ENCODE measurements around the gene LIPC.

Gene LIPC

DNA sequence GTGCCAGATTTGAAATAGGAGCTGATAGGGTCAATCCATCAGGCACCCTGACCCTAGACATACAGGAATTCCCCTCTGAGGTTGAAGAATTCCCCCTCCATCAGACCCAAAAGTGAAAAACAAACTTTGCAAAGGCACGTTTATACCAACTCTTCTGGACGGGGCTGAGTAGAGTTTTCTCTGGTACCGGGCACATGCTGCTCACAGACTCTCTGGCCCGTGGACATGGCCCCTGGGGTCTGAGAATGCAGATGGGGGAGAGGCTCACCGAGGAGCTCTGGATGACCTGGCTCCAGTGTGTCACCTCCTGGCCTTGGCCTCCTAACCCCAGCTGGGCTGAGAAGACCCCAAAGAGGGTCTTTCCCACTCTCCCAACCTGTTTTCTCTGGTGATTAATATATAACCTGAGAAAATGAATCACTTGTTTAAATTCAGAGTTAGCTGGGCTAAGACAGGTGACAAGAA lies 11.2 kb upstream of the LIPC start:
- Histone ChIP-seq H4K20me1 (ENCODE audit: insufficient read depth, low read length) (no peaks in the 10 kb centered on the region), H3K9me3 (replicated peaks; ENCODE audit: insufficient read depth, low read length) (no peaks in the 10 kb centered on the region), H3K27me3 (replicated peaks; ENCODE audit: insufficient read depth, low read length) (no peaks in the 10 kb centered on the region), H3K4me1 (ENCODE audit: low read length) (0 out of 2 replicates have a peak, but pooled peaks cover 8% of the 10 kb centered on the region), H3K36me3 (replicated peaks; ENCODE audit: insufficient read depth, low read length) (no peaks in the 10 kb centered on the region), H3K27ac (ENCODE audit: low read length) (no peak overlapping the region), H3K79me2 (ENCODE audit: low read length) (no peaks in the 10 kb centered on the region), H3K4me3 (ENCODE audit: low read length) (no peak overlapping the region), H3K9me2 (replicated peaks; ENCODE audit: insufficient read depth, low read length) (no peaks in the 10 kb centered on the region), H2AFZ (ENCODE audit: low read length) (peak overlapping the region; percentile 41), H3F3A (ENCODE audit: insufficient read depth, low read length) (no peaks in the 10 kb centered on the region), H3K4me2 (ENCODE audit: low read depth, low read length) (no peak overlapping the region), H3K9ac (ENCODE audit: low read length) (no peak overlapping the region)
- TF ChIP-seq EZH2phosphoT487 (IDR thresholded peaks at IDR 0.05; ENCODE audit: low read length) (no peak), EZH2 (optimal IDR thresholded peaks at IDR 0.05; ENCODE audit: low read depth, low read length) (no peak), CTCF (IDR thresholded peaks at IDR 0.05; ENCODE audit: low read length) (no peak)
- no peak for DNase-seq

- Histone ChIP-seq H3F3A (ENCODE audit: insufficient read depth, low read length) (no peaks in the 10 kb centered on the region), H3K36me3 (replicated peaks; ENCODE audit: insufficient read depth, low read length) (no peaks in the 10 kb centered on the region), H3K4me3 (ENCODE audit: low read length) (no peak overlapping the region), H3K9ac (ENCODE audit: low read length) (no peak overlapping the region), H3K4me1 (ENCODE audit: low read length) (0 out of 2 replicates have a peak, but pooled peaks cover 8% of the 10 kb centered on the region), H3K9me2 (replicated peaks; ENCODE audit: insufficient read depth, low read length) (no peaks in the 10 kb centered on the region), H3K9me3 (replicated peaks; ENCODE audit: insufficient read depth, low read length) (no peaks in the 10 kb centered on the region), H3K79me2 (ENCODE audit: low read length) (no peaks in the 10 kb centered on the region), H3K4me2 (ENCODE audit: low read depth, low read length) (no peak overlapping the region), H3K27ac (ENCODE audit: low read length) (no peak overlapping the region), H3K27me3 (replicated peaks; ENCODE audit: insufficient read depth, low read length) (no peaks in the 10 kb centered on the region), H4K20me1 (ENCODE audit: insufficient read depth, low read length) (no peaks in the 10 kb centered on the region), H2AFZ (ENCODE audit: low read length) (no peak overlapping the region)
- no peak for TF ChIP-seq EZH2phosphoT487 (IDR thresholded peaks at IDR 0.05; ENCODE audit: low read length)
- no peak for TF ChIP-seq CTCF (IDR thresholded peaks at IDR 0.05; ENCODE audit: low read length)
- TF ChIP-seq EZH2 (optimal IDR thresholded peaks at IDR 0.05; ENCODE audit: low read depth, low read length) = no peak
- DNase-seq = no peak
These were observed 8.6 kb upstream of the LIPC start for GRCh38 chr15:58423205-58423604.

GRCh38 chr15:58423831-58424608 lies 7.8 kb upstream of the LIPC start:
- H3F3A ChIP-seq (ENCODE audit: insufficient read depth, low read length) = no peaks in the 10 kb centered on the region
- H3K4me3 ChIP-seq (ENCODE audit: low read length) = no peak overlapping the region
- H3K36me3 ChIP-seq (replicated peaks; ENCODE audit: insufficient read depth, low read length) = no peaks in the 10 kb centered on the region
- no peak overlapping the region for H3K9ac ChIP-seq (ENCODE audit: low read length)
- no peaks in the 10 kb centered on the region for H3K79me2 ChIP-seq (ENCODE audit: low read length)
- H3K9me3 ChIP-seq (replicated peaks; ENCODE audit: insufficient read depth, low read length) = no peaks in the 10 kb centered on the region
- no peaks in the 10 kb centered on the region for H3K27me3 ChIP-seq (replicated peaks; ENCODE audit: insufficient read depth, low read length)
- H3K4me1 ChIP-seq (ENCODE audit: low read length) = 0 out of 2 replicates have a peak, but pooled peaks cover 8% of the 10 kb centered on the region
- no peaks in the 10 kb centered on the region for H3K9me2 ChIP-seq (replicated peaks; ENCODE audit: insufficient read depth, low read length)
- TF ChIP-seq CTCF (IDR thresholded peaks at IDR 0.05; ENCODE audit: low read length) (no peak), EZH2phosphoT487 (IDR thresholded peaks at IDR 0.05; ENCODE audit: low read length) (no peak), EZH2 (optimal IDR thresholded peaks at IDR 0.05; ENCODE audit: low read depth, low read length) (no peak)
- H3K27ac ChIP-seq (ENCODE audit: low read length) = no peak overlapping the region
- H4K20me1 ChIP-seq (ENCODE audit: insufficient read depth, low read length) = no peaks in the 10 kb centered on the region
- H3K4me2 ChIP-seq (ENCODE audit: low read depth, low read length) = no peak overlapping the region
- H2AFZ ChIP-seq (ENCODE audit: low read length) = no peak overlapping the region
- no peak for DNase-seq
